Common myeloid progenitor, CD34-positive (primary cell): ENCODE data around the gene DNHD1.

Source experiments
- CTCF ChIA-PET: fragments of 350-600 bp; sonication (Branson Sonifier 250); formaldehyde crosslinking; loops from one replicate; lab custom pipeline; 2021; ENCODE audit warnings: antibody characterized with exemption; lab: Charles Lee
- POLR2A ChIA-PET: fragments of 350-600 bp; sonication (Branson Sonifier 250); formaldehyde crosslinking; loops from one replicate; lab custom pipeline; 2021; ENCODE audit warnings: antibody characterized with exemption; lab: Charles Lee
- DNase-seq, 3 donors: peaks; one replicate each; pipeline versions ENCODE4 v3.0.0 to v3.0.0-alpha.2; 2013
- H3K27ac ChIP-seq, 2 experiments: 1 replicate in 1 of 2; 2 replicates in 1 of 2; pipeline ENCODE4 v1.7.0; 2013; ENCODE audit warnings: inconsistent platforms in 2 of 2, low read length in 2 of 2, mild to moderate bottlenecking in 2 of 2, low read depth in 1 of 2, moderate library complexity in 1 of 2; ENCODE audit not compliant: severe bottlenecking in 2 of 2, insufficient read depth in 1 of 2, poor library complexity in 1 of 2
- H3K27me3 ChIP-seq, 5 experiments: replicated peaks in 2 of 5; 1 replicate in 3 of 5; 2 replicates in 2 of 5; pipeline versions ENCODE4 v1.6.1 to v1.7.0; 2013; ENCODE audit warnings: low read length in 4 of 5, mild to moderate bottlenecking in 2 of 5, moderate library complexity in 2 of 5, inconsistent platforms in 1 of 5; ENCODE audit not compliant: insufficient read depth in 5 of 5, control insufficient read depth in 4 of 5
- H3K36me3 ChIP-seq, 4 experiments: 1 replicate in 2 of 4; 2 replicates in 2 of 4; pipeline versions ENCODE4 v1.6.1 to v1.7.0; 2013; ENCODE audit warnings: low read length in 3 of 4, control low read depth in 1 of 4, mild to moderate bottlenecking in 1 of 4; ENCODE audit not compliant: control insufficient read depth in 4 of 4, insufficient read depth in 4 of 4
- H3K4me1 ChIP-seq, 4 experiments: 1 replicate in 3 of 4; 2 replicates in 1 of 4; pipeline versions ENCODE4 v1.6.1 to v1.7.1; 2013; ENCODE audit warnings: low read length in 3 of 4, mild to moderate bottlenecking in 3 of 4, control low read depth in 1 of 4, inconsistent platforms in 1 of 4, moderate library complexity in 1 of 4; ENCODE audit not compliant: control insufficient read depth in 4 of 4, insufficient read depth in 4 of 4; ENCODE audit errors: control extremely low read depth in 1 of 4
- H3K4me3 ChIP-seq, 7 experiments: 1 replicate in 4 of 7; 2 replicates in 3 of 7; pipeline versions ENCODE4 v1.5.1 to v1.7.0; 2013; ENCODE audit warnings: mild to moderate bottlenecking in 7 of 7, low read length in 6 of 7, moderate library complexity in 6 of 7, inconsistent platforms in 2 of 7, low read depth in 2 of 7, control low read depth in 1 of 7; ENCODE audit not compliant: insufficient read depth in 4 of 7, control insufficient read depth in 1 of 7; ENCODE audit errors: extremely low read depth in 1 of 7
- H3K9me3 ChIP-seq, 5 experiments: 1 replicate in 4 of 5; 2 replicates in 1 of 5; pipeline versions ENCODE4 v1.6.1 to v1.7.1; 2013; ENCODE audit warnings: low read length in 4 of 5, mild to moderate bottlenecking in 2 of 5, inconsistent platforms in 1 of 5, low read depth in 1 of 5, moderate library complexity in 1 of 5; ENCODE audit not compliant: control insufficient read depth in 4 of 5, insufficient read depth in 2 of 5; ENCODE audit errors: control extremely low read depth in 1 of 5
- WGBS: methylation state at CpG from one replicate; pipeline ENCODE4 v1.1.5; 2013; ENCODE audit not compliant: insufficient coverage; 5-methylcytosine and 5-hydroxymethylcytosine counted together

The DNHD1 gene

DNA sequence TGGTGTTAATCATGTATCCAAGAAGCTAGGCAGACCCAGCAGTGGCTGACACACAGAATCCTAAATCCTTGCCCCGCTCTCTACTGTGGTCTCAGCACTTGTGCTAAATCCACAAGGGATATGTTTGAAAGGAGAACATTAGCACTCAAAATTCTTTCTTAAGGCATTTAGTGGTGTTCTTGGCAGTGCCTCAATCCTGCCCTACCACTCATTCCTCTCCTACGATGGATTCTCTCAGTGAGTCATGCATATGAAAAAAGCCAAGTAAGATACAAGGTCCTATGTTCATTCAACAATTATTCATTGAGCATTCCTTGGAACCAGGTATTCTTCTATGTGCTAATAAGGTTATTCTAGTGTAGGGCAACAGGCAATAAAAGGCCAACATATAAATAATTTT is 75.1 kb downstream of the DNHD1 start:
- H3K4me3 ChIP-seq, result no peak overlapping the region
- peaks cover 0 to 10% (median 0%) of the 10 kb centered on the region in 4 experiments for H3K36me3 ChIP-seq
- peaks cover 0 to 24% (median 12%) of the 10 kb centered on the region in 4 experiments for H3K4me1 ChIP-seq
- H3K27me3 ChIP-seq, result peaks cover 0 to 8% (median 0%) of the 10 kb centered on the region in 5 experiments
- no peak for DNase-seq
- no peaks in the 10 kb centered on the region for H3K9me3 ChIP-seq
- 100% methylated on average over 1 of the region's 2 CpGs for WGBS
- CTCF ChIA-PET, result interaction anchor here (1.1 kb wide), 1 partner anchor 12 kb away, joined by 3 read pairs; no protein-coding TSS in a partner anchor
- H3K27ac ChIP-seq, result no peak overlapping the region
- POLR2A ChIA-PET, result no interaction called here

DNA sequence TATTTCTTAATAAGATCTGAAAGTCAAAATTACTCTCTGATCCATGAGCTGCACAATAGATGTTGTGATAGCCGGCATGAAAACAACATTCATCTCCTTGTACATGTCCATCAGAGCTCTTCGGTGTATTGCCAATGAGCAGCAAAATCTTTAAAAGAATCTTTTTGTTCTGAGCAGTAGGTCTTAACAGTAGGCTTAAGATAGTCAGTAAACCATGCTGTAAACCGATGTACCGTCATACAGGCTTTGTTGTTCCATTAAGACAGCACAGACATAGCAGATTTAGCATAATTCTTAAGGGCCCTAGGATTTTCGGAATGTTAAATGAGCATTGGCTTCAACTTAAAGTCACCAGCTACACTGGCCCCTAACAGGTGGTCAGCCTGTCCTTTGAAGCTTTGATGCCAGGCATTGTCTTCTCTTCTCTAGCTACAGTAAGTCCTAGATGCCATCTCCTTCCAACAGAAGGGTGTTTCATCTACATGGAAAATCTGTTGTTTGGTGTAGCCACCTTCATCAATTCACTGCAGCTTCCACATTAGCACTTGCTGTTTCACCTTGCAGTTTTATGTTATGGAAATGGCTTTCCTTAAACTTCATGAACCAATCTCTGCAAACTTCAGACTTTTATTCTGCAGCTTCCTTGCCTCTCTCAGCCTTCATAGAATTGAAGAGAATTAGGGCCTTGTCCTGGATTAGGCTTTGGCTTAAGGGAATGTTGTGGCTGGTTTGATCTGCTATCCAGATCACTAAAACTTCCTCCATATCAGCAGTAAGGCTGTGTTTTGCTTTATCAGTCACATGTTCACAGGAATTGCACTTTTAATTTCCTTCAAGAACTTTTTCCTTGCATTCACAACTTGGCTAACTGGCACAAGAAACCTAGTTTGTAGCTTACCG is 78.0 kb downstream of the DNHD1 start:
- H3K27me3 ChIP-seq, result peaks cover 0 to 8% (median 0%) of the 10 kb centered on the region in 5 experiments
- H3K27ac ChIP-seq, result no peak overlapping the region
- H3K36me3 ChIP-seq, result peaks cover 0 to 8% (median 0%) of the 10 kb centered on the region in 4 experiments
- no peak overlapping the region for H3K4me3 ChIP-seq
- H3K9me3 ChIP-seq, result no peaks in the 10 kb centered on the region
- ChIA-PET CTCF (no interaction called here), POLR2A (no interaction called here)
- DNase-seq, result no peak
- peaks cover 0 to 12% (median 4%) of the 10 kb centered on the region in 4 experiments for H3K4me1 ChIP-seq
- WGBS, result 94% methylated on average over 4 of the region's 6 CpGs

DNA sequence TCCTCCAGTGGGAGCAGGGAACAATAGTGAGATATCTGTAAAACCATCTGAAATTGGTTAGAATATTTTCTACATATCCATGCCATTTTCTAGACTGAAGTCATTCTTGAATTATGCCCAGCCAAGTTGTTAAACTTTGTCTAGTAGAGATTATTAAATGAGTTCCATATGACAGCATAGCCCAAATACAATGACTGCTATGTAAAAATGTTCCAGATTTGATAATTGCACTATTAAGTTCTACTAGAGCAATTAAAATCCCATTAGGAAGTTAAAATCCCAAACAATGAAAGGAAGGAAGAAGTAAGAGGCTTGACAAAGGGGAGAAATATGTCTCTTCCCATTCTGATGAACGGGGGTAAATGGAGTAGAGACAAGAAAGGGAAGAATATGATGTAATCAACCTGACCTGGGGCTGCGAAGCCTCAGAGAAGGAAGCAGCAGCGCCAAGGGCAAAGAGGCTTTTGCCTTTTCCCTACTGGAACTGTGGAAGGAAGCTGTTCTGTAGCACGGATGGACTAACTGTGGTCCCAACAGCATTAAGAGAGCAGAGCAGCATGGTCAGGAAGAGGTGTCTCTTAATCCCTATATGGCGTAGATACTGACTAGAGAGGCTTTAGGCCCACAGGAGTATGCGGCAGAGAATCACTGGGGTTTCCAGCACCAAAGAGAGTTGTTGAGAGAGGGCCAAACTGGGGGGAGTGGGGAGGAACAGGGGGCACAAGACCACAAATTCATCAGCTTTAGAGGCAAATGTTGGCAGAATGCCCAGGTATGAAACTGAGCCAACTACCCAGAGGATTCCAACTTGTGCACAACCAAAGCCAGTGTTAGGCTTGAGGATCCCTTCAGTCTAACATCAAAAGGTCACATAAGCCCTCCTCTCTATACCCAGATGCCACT is 79.6 kb downstream of the DNHD1 start:
- 41% methylated on average over 6 of the region's 6 CpGs for WGBS
- Histone ChIP-seq H3K4me1 (peaks cover 0 to 7% (median 4%) of the 10 kb centered on the region in 4 experiments), H3K4me3 (no peak overlapping the region), H3K27ac (no peak overlapping the region), H3K36me3 (peaks cover 0 to 3% (median 0%) of the 10 kb centered on the region in 4 experiments), H3K27me3 (peaks cover 0 to under 1% (median 0%) of the 10 kb centered on the region in 5 experiments), H3K9me3 (no peaks in the 10 kb centered on the region)
- CTCF ChIA-PET, result interaction anchor here (1.6 to 1.7 kb wide), 2 partner anchors 12 to 90 kb away, joined by 3 to 5 read pairs; no protein-coding TSS in a partner anchor
- POLR2A ChIA-PET, result no interaction called here
- peak in 2 of 3 donors; percentile 49 to 66 for DNase-seq

DNA sequence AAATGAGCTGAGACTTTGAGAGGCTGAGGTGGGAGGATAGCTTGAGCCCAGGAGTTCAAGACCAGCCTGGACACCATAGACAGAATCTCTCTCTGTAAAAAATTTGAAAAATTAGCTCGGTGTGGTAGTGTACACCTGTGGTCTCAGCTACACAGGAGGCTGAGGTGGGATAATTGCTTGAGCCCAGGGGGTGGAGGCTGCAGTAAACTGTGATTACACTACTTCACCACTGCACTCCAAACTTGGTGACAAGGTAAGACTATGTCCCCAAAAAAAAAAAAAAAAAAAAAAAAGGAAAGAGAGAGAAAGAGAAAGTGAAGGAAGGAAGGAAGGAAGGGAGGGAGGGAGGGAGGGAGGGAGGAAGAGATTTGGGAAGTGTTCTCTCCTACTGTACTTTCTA is 81.1 kb downstream of the DNHD1 start:
- no CpG with 5 or more reads among the region's 1 CpG for WGBS
- Histone ChIP-seq H3K27me3 (no peaks in the 10 kb centered on the region), H3K4me3 (no peak overlapping the region), H3K36me3 (peaks cover 0 to 3% (median 0%) of the 10 kb centered on the region in 4 experiments), H3K9me3 (peaks cover 0 to 8% (median 0%) of the 10 kb centered on the region in 5 experiments), H3K4me1 (peaks cover 0 to 7% (median 4%) of the 10 kb centered on the region in 4 experiments), H3K27ac (no peak overlapping the region)
- peak in 2 of 3 donors; percentile 25 to 46 for DNase-seq
- POLR2A ChIA-PET, result no interaction called here
- CTCF ChIA-PET, result interaction anchor here (1.6 to 2.0 kb wide), 2 partner anchors 24 to 89 kb away, joined by 3 to 4 read pairs; no protein-coding TSS in a partner anchor

DNA sequence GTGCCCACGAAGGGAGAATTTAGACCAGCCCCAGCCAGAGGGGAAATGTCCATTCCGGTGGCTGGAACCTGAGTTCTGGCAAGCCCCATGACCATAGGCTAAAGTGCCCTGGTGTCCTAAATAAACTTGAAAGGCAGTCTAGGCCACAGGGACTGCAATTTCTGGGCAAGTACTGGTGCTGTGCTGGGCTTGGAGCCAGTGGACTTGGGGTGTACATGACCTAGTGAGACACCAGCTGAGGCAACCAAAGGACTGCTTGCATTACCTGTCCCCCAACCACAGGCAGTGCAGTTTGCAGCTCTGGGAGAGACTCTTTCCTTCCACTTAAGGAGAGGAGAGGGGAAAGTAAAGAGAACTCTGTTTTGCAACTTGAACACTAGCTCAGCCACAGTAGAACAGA is 82.6 kb downstream of the DNHD1 start:
- Histone ChIP-seq H3K9me3 (peaks cover 0 to 22% (median under 1%) of the 10 kb centered on the region in 5 experiments), H3K4me1 (peaks cover 0 to 7% (median 4%) of the 10 kb centered on the region in 4 experiments), H3K27ac (no peak overlapping the region), H3K27me3 (no peaks in the 10 kb centered on the region), H3K36me3 (peaks cover 0 to 3% (median 0%) of the 10 kb centered on the region in 4 experiments), H3K4me3 (no peak overlapping the region)
- ChIA-PET CTCF (interaction anchor here (0.9 to 2.0 kb wide), 2 partner anchors 23 to 31 kb away, joined by 3 to 4 read pairs; no protein-coding TSS in a partner anchor), POLR2A (no interaction called here)
- no peak for DNase-seq
- 100% methylated on average over 1 of the region's 2 CpGs for WGBS

DNA sequence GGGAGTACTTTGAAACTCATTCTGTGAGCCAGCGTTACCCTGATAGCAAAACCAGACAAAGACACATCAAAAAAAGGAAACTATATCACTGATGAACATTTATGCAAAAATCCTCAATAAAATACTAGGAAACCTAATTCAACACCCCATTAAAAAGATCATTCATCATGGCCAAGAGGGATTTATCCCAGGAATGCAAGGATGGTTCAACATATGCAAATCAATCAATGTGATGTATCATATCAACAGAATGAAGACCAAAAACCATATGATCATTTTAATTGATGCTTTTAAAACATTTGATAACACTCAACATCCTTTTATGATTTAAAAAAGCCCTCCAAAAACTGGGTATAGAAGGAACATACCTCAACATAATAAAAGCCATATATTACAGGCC is 86.5 kb downstream of the DNHD1 start:
- POLR2A ChIA-PET, result no interaction called here
- H3K4me1 ChIP-seq, result no peaks in the 10 kb centered on the region
- no peak overlapping the region for H3K27ac ChIP-seq
- no peak overlapping the region for H3K4me3 ChIP-seq
- H3K27me3 ChIP-seq, result no peaks in the 10 kb centered on the region
- CTCF ChIA-PET, result no interaction called here
- H3K36me3 ChIP-seq, result peaks cover 0 to 5% (median 1%) of the 10 kb centered on the region in 4 experiments
- DNase-seq, result peak in 1 of 3 donors; percentile 15
- no CpG with 5 or more reads among the region's 1 CpG for WGBS
- peaks cover 0 to 24% (median 2%) of the 10 kb centered on the region in 5 experiments for H3K9me3 ChIP-seq
